T-helper 17 cell (primary cell): Measurements from ENCODE around the gene ROPN1B. TPM values are rescaled to one million over a fixed set of nuclear protein-coding genes. Genes with fewer than 3 reads are reported as not detected.
A peak's percentile ranks its signal among the peaks of the same experiment; 100 is the strongest.
"Not testable (repeated sequence)": the region's sequence is repeated elsewhere in the genome, so short reads cannot be mapped to it uniquely, and the experiment has no call there.

ENCODE experiments used
- ATAC-seq: fragments of 150-1000 bp; cut with Tn5 transposase; 2 replicates; pipeline ENCODE4 v1.10.0; 2021; ENCODE audit warnings: mild to moderate bottlenecking, moderate library complexity
- DNase-seq, 3 donors: peaks; one replicate each; pipeline versions ENCODE4 v3.0.0 to v3.0.0-alpha.2; 2020 to 2021
- H3K9me3 ChIP-seq: one replicate; pipeline ENCODE4 v1.7.0; 2013; ENCODE audit warnings: low read length, mild to moderate bottlenecking; ENCODE audit not compliant: control insufficient read depth, poor library complexity, severe bottlenecking
- H3K27ac Mint-ChIP-seq: one replicate; pipeline ENCODE4 v1.8.0; 2022; ENCODE audit warnings: mild to moderate bottlenecking, moderate library complexity, mixed read lengths
- H3K27me3 Mint-ChIP-seq: one replicate; pipeline ENCODE4 v1.8.0; 2022; ENCODE audit warnings: mixed read lengths
- H3K36me3 Mint-ChIP-seq: one replicate; pipeline ENCODE4 v1.8.0; 2022; ENCODE audit warnings: low read depth, mixed read lengths
- H3K4me1 Mint-ChIP-seq: one replicate; pipeline ENCODE4 v1.8.0; 2022; ENCODE audit warnings: mild to moderate bottlenecking, mixed read lengths
- H3K4me3 Mint-ChIP-seq: one replicate; pipeline ENCODE4 v1.8.0; 2022; ENCODE audit warnings: mild to moderate bottlenecking, moderate library complexity, mixed read lengths
- total RNA-seq, 4 donors: library from RNA in 2 of 4; stranded (reverse) in 2 of 4; gene quantifications; one replicate each; pipeline ENCODE4 v1.2.3 and lab custom pipeline; 2022 to 2026

ROPN1B gene
- total RNA-seq: not detected
- total RNA-seq (lab: John Stamatoyannopoulos, UW): 0 reads per million in 2 donors

GRCh38 chr3:125968701-125969592, at the start of gene ROPN1B:
Gene ROPN1B, plus strand, starts transcription at chr3:125969178. Its CDS starts 2,877 bp downstream, at chr3:125972055.
- peak within 1 kb of the TSS; percentile 76 for H3K4me3 Mint-ChIP-seq
- ATAC-seq: peak; percentile 89
- H3K4me1 Mint-ChIP-seq, H3K36me3 Mint-ChIP-seq, H3K27ac Mint-ChIP-seq, H3K9me3 ChIP-seq, H3K27me3 Mint-ChIP-seq, DNase-seq: not testable (repeated sequence)

GRCh38 chr3:125920191-125920590, 48.8 kb upstream of the ROPN1B start:
- not testable (repeated sequence) for H3K27me3 Mint-ChIP-seq, H3K9me3 ChIP-seq, DNase-seq, H3K27ac Mint-ChIP-seq, H3K4me3 Mint-ChIP-seq, ATAC-seq, H3K36me3 Mint-ChIP-seq, H3K4me1 Mint-ChIP-seq

- H3K4me1 Mint-ChIP-seq, DNase-seq, H3K9me3 ChIP-seq, H3K4me3 Mint-ChIP-seq, H3K36me3 Mint-ChIP-seq, H3K27me3 Mint-ChIP-seq, ATAC-seq, H3K27ac Mint-ChIP-seq: not testable (repeated sequence)
Measured at GRCh38 chr3:125920751-125921279, 48.2 kb upstream of the ROPN1B start.

GRCh38 chr3:125921712-125922111, 47.3 kb upstream of the ROPN1B start:
- DNase-seq: peak; percentile 18 to 43 (median 23)
- peak overlapping the region; percentile 43 for H3K27ac Mint-ChIP-seq
- not testable (repeated sequence) for ATAC-seq, H3K4me1 Mint-ChIP-seq, H3K36me3 Mint-ChIP-seq, H3K4me3 Mint-ChIP-seq, H3K27me3 Mint-ChIP-seq, H3K9me3 ChIP-seq

GRCh38 chr3:125923324-125924115, 45.5 kb upstream of the ROPN1B start:
- H3K36me3 Mint-ChIP-seq, H3K4me1 Mint-ChIP-seq, H3K27me3 Mint-ChIP-seq, H3K27ac Mint-ChIP-seq, DNase-seq, H3K4me3 Mint-ChIP-seq, H3K9me3 ChIP-seq, ATAC-seq: not testable (repeated sequence)

- H3K4me1 Mint-ChIP-seq, H3K27ac Mint-ChIP-seq: not testable (repeated sequence)
Measured at GRCh38 chr3:125924276-125924675, 44.7 kb upstream of the ROPN1B start.

GRCh38 chr3:125925727-125926126, 43.3 kb upstream of the ROPN1B start:
- not testable (repeated sequence) for H3K9me3 ChIP-seq, H3K27me3 Mint-ChIP-seq, H3K36me3 Mint-ChIP-seq, DNase-seq, H3K4me1 Mint-ChIP-seq, H3K27ac Mint-ChIP-seq, ATAC-seq, H3K4me3 Mint-ChIP-seq

More at GRCh38 chr3:125924276-125924675, 44.7 kb upstream of the ROPN1B start:
- not testable (repeated sequence) for H3K4me3 Mint-ChIP-seq, DNase-seq, H3K9me3 ChIP-seq, H3K36me3 Mint-ChIP-seq, ATAC-seq, H3K27me3 Mint-ChIP-seq

GRCh38 chr3:125928771-125929545, 40.0 kb upstream of the ROPN1B start:
- ATAC-seq, H3K9me3 ChIP-seq, H3K4me1 Mint-ChIP-seq, H3K27me3 Mint-ChIP-seq, H3K36me3 Mint-ChIP-seq, H3K27ac Mint-ChIP-seq: not testable (repeated sequence)
- peak overlapping the region; percentile 28 for H3K4me3 Mint-ChIP-seq
- DNase-seq: peak; percentile 42 to 65 (median 46)

- not testable (repeated sequence) for H3K36me3 Mint-ChIP-seq, H3K4me1 Mint-ChIP-seq, DNase-seq, H3K9me3 ChIP-seq, ATAC-seq, H3K27ac Mint-ChIP-seq
- Mint-ChIP-seq H3K4me3 (peak overlapping the region; percentile 55), H3K27me3 (peaks cover 14% of the 10 kb centered on the region)
Measured at GRCh38 chr3:125929765-125930164, 39.2 kb upstream of the ROPN1B start.

- not testable (repeated sequence) for H3K9me3 ChIP-seq, H3K27ac Mint-ChIP-seq, H3K36me3 Mint-ChIP-seq, DNase-seq, ATAC-seq, H3K4me3 Mint-ChIP-seq, H3K4me1 Mint-ChIP-seq
- peaks cover 31% of the 10 kb centered on the region for H3K27me3 Mint-ChIP-seq
Measured at GRCh38 chr3:125931355-125931880, 37.6 kb upstream of the ROPN1B start.

- ATAC-seq, H3K36me3 Mint-ChIP-seq, H3K4me3 Mint-ChIP-seq, DNase-seq, H3K9me3 ChIP-seq, H3K27ac Mint-ChIP-seq: not testable (repeated sequence)
- H3K27me3 Mint-ChIP-seq: peaks cover 34% of the 10 kb centered on the region
- peaks cover 10% of the 10 kb centered on the region for H3K4me1 Mint-ChIP-seq
Measured at GRCh38 chr3:125933397-125934173, 35.4 kb upstream of the ROPN1B start.
